Measurements from ENCODE around the gene CDK3.

Gene CDK3

DNA sequence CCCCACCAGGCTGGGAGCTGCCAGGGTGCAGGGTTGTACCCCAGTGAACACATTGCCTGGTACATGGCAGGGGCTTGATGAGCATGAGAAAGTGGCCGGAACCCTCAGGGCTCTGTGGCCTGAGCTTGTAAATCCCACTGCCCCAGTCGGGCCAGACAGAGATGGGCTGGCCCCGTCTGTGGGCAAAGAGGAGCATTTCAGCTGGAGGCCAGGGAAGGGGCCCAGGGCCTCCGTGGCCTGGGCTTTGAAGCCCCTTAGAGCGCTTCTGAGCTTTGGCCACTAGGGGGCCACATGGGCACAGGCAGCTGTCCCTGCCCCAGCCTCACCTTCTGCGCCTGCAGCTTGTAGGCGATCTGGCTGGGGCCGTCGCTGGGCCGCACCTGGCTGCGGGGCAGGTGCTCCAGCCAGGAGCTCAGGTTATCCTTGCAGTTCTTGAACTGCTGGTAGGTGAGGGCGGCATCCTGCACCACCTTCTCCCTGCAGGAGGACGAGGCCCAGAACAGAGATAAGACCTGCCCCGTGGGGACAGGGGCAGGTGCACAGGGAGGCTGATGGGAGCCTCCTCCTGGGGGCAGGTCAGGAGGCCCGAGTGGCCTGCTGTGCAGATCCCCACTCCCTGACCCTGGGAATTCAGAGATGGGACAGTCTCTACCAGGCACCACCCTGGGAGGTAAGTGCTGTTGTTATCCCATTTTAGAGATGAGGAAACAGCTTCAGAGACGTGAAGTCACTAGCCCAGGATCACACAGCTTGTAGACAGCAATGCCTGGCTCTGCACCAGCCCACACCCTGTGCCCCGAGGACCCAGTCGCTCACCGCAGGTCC, 13.7 kb downstream of the CDK3 start:
- DNase-seq (ENCODE audit: low read depth in 3 of 3), result peak; percentile 54 to 78 (median 63)

DNA sequence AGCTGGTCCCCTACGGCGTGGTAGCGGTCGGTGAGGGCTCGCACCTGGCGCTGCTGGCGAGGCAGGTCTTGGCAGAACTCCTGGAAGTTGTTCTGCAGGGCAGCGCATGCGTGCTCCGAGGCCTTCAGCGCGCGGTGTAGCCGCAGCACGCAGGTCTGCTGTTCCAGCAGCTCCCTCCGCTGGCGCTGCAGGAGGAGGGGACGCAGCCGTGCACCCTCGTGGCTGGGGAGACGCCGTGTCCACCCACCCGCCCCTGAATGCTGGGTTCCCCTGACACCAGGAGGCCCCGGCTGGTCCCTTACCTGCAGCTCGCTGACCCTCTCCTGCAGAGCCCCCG, 14.2 kb downstream of the CDK3 start:
- DNase-seq (ENCODE audit: low read depth in 3 of 3), result no peak

DNA sequence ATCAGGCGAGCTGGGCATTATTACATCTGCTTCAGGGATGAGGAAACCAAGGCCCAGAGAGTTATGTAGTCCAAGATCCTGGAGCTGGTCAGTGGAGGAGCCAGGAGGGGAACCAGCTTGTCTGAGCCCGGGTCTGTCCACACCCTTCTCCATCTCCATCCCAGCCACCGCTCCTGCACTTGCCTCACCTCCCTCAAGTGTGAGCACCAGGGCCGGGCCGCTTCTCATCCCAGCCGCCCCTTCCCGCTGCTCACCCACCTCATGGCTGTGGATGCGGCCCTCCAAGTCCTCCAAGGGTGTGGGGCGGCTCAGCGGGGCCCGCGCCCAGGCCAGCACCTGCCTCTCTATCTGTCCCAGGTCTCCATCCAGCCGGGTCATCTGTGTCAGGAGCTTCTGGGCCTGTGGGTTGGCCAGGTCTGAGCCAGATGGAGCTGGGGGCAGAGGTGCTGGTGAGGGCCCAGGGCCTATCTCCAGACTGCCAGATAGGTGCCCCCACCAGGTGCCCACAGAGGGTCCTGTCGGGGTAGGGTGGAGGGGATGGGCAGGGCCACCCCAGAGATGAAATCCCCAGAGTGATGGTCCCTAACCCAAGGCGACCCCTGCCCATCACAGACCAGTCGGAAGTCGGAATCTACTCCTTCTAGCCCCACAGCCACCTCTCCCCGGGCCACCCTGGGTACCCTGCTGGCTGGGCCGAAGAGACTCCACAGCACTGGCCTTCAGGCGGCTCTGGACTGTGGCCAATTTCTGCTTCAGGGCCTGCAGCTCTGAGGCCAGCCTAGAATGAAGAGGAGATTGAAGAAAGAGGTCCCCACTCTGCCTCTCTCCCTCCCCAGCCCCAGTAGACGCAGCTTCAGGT, 17.1 kb downstream of the CDK3 start:
- DNase-seq (ENCODE audit: low read depth in 3 of 3), result no peak

DNA sequence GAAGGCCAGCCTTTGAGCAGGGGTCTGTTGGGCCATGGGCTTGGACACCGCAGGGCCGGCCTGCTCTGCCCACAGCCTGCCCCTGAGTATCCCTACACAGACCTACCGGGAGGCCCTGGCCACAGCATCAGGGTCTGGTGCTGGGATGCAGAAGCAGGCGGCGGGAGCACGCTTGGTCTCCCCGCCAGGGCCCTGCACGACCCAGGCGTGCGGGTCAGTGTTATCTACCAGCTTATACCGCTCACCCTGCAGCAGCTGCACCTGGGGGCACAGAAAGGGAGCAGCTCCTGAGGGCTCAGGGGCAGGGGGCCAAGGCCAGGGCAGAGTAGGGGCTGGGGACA, 17.7 kb downstream of the CDK3 start:
- no peak for DNase-seq (ENCODE audit: low read depth in 3 of 3)

DNA sequence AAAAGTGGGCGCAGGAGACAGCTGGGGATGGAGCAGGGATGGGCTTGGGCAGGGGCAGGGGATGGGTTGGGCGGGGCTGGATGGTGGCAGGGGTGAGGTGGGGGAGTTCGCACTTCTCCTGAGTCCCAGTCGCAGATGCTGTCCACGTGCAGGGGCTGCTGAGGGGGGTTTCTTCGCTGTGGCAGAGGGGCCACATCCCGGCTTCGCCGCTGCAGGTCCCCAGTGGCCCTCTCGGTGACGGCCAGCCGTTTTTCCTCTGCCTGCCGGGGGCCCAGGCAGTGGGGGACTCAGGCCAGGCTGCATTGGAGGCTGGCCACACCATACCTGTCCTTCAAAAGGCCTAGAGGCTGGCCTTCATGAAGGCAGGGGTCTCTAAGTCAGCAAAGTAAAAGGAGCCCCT, 18.1 kb downstream of the CDK3 start:
- DNase-seq (ENCODE audit: low read depth in 3 of 3), result no peak

DNA sequence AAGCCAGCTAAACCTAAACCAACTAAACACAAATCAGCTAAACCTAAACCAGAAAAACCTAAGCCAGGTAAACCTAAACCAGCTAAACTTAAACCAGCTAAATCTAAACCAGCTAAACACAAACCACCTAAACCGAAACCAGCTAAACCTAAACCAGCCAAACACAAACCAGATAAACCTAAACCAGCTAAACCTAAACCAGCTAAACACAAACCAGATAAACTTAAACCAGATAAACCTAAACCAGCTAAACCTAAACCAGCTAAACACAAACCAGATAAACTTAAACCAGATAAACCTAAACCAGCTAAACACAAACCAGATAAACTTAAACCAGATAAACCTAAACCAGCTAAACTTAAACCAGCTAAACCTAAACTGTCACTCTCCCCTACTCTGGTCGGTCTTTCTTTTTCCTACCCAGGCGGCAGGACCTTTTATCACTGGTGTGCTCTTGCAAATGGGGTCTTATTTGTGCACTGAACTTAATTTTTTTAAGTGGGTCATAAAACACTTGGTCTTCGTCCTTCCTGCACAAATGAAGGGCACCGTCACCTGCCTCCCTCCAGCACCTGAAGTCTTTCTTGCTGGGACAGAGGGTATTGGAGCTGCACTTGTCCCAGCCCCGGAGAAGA, 19.3 kb downstream of the CDK3 start:
- no peak for DNase-seq (ENCODE audit: low read depth in 3 of 3)

DNA sequence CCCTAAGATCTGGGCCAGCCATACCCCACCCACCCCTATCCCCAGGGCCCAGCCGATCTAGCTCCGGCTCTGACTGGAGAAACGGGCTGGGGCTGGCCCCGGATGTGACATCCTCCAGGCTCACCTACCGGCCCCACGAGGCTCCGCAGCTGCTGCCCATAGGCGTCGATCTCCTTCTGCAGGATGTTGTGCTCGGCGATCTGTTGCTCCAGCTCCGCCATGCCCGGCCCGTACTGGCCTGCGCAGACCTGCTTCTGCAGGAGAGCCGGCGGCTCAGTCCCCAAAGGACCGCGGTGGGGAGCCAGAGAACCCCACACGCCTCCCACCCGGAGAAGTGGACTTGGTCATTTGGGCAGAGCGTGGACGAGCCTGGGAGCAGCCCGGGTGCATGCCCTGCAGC, 21.6 kb downstream of the CDK3 start:
- DNase-seq (ENCODE audit: low read depth in 3 of 3), result no peak

- no peak for DNase-seq (ENCODE audit: low read depth in 3 of 3)
Observed at GRCh38 chr17:76022973-76023899, 22.6 kb downstream of the CDK3 start.

DNA sequence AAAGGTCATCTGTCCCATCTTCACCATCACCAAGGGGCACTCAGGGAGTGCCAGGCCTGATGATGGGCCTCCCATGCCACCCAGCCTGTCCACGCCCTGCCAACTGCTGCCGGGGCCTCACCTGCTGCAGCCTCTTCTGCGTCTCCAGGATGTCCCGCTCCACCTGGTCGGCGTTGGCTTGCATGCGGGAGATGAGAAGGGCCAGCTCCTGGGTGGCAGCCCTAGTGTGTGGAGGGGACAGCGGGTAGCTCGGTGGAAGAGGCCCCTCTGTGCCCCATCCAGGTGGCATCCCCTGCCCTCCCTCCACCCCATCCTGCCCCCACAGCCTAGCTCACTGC, 23.2 kb downstream of the CDK3 start:
- no peak for DNase-seq (ENCODE audit: low read depth in 3 of 3)

DNA sequence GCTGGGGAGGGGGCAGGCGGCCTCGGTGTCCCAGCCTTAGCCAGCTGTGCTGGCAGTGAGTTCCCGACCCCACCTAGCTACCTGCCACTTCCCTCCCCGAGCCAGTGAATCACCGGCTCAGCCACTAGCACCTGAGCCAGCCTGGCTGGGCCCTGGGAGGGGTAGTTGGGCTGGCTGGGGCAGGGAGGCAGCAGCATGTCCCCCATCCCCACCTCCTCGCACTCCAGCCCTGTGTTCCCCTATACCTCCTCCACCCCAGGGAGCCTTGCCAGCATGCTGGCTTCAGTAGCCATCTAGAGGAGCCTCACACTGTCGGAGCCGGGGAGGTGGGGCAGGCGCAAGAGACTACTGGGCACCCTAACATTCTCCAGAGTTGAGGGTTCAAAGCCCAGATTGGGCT, 23.7 kb downstream of the CDK3 start:
- DNase-seq (ENCODE audit: low read depth in 3 of 3), result no peak

DNA sequence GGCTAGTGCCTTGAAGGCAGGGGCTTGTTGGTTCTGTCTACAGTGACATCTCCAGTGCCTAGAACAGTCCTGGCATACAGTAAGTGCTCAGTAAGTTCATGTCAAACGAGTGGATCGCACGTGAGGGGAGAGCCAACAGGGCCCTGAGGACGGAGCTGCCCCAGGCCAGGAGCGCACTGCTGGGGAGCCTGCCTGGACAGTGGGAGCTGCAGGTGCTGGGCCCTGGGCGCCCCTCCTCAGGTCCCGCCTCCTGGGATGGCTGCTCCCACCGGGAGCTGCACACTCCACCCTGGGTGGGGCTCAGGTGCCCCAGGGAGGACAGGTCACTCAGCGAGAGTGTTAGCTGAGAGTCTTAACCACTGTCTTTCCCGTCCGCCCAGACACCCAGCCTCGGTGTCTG, 24.6 kb downstream of the CDK3 start:
- DNase-seq (ENCODE audit: low read depth in 3 of 3), result no peak

GRCh38 chr17:76026714-76027158, 26.1 kb downstream of the CDK3 start:
- no peak for DNase-seq (ENCODE audit: low read depth in 3 of 3)

DNA sequence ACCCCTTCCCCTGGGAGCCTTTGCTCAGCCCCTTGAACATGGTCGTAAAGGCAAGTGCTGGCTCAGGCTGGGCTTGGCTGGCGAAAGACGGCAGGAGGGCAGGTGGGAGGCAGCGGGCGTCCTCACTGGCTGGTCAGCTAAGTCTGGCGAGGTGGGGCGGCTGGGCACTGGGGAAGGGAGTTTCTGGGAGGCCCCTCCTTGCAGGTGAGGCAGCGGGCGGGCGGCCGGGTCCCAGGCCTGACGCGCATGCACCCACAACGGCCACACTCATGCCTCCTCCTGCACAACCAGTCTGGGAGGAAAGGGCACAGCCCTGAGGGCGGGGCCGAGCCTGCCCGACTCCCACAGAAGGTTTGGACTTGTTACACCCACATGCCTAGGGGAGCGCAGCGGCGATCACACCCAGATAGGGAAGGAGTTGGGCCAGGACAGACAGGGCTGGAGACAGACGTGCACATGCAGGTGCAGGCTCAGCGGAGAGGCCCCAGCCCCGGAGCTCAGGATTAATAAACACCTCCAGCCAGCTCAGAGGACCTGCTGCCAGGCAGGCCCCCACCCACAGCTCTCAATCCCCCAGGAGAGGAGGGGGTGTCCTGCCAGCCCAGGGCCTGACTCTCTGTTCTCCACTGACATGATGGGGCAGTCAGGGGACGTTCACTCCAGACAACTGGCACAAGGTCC, 26.6 kb downstream of the CDK3 start, which contains the start of gene EVPL:
EVPL (minus strand) TSS at position 148 of the 681 bp plus-strand sequence; CDS start at position 40, 108 bp downstream.
- no peak for DNase-seq (ENCODE audit: low read depth in 3 of 3)

GRCh38 chr17:76032073-76032779, 31.6 kb downstream of the CDK3 start:
- DNase-seq (ENCODE audit: low read depth in 3 of 3), result no peak

GRCh38 chr17:76032780-76033108, 32.1 kb downstream of the CDK3 start:
- no peak for DNase-seq (ENCODE audit: low read depth in 3 of 3)

GRCh38 chr17:76033139-76033538, 32.5 kb downstream of the CDK3 start:
- DNase-seq (ENCODE audit: low read depth in 3 of 3), result no peak

- DNase-seq (ENCODE audit: low read depth in 3 of 3), result no peak
Observed at GRCh38 chr17:76034428-76035350, 34.0 kb downstream of the CDK3 start.

DNA sequence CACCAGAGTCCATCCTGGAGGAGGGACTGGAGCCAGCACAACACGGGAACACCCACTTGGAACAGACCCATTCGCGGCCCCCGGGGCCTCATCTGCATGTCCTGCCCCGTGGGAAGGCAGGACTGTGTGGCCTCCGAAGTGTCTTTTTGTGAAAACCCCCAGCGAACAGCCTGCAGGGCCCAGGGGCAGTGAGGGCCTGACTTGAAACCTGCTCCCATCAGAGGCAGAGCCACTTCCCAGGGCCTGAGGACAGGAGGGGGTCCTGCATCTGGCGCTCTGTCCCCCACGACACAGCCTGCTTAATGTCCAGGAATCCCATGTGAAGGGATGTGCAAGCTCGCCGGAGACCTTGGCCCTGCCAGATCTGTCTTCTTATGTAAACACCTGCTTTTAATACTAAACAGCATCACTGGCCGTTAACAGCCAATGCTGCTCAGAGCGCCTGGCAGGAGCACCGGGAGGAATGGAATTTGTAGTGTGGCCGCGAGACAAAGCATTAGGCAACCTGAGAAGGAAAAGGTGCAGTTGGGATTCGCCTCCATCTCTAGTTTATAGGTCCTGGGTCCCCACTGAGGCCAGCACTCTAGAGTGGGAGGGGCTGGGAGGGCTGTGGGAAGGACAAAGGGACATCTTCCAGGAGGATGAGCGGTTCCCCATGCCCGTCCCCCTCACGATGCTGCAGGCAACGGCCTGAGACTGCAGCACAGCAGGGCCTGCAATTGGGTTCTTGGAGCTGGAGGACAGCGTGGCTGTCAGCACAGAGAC, 36.0 kb downstream of the CDK3 start:
- DNase-seq (ENCODE audit: low read depth in 3 of 3), result no peak

DNA sequence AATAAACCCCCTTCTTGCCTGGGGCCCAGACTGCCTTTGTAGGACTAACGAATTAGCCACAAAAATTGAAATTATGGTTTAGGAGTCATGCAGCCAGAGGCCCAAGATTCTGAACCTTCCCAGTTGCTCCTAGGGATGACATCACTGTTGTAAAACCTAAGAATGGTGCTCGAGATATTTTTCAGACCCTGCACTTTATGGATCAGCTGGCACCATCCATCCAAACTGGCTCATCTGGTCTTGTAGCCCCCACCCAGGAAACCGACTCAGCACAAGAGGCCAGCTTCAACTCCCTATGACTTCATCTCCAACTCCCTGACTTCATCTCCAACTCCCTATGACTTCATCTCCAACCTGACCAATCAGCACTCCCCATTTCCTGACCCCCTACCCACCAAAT, 37.4 kb downstream of the CDK3 start:
- DNase-seq (ENCODE audit: low read depth in 3 of 3), result no peak

Data from stimulated activated CD4-positive, alpha-beta T cell treated with anti-CD3 and anti-CD28 coated beads, TNF-alpha, amount 100 ng/mL, for 24 hours (primary cell).